HepG2 (cell line): ENCODE measurements around the gene ABHD6. TPM values are rescaled to one million over a fixed set of nuclear protein-coding genes. Genes with fewer than 3 reads are reported as not detected.

Experiments used
- ATF7 ChIP-seq, 2 experiments: fragments of 450-650 bp in 1 of 2; sonication (generic) in 1 of 2; formaldehyde crosslinking in 1 of 2; IDR thresholded peaks; 2 replicates each; pipeline versions ENCODE4 v1.4.0 to v1.6.1; 2016 to 2020; ENCODE audit warnings: antibody characterized with exemption in 1 of 2, mild to moderate bottlenecking in 1 of 2, missing genetic modification reagents in 1 of 2
- HMG20A ChIP-seq: IDR thresholded peaks from 2 replicates; pipeline ENCODE4 v1.6.1; 2016; ENCODE audit warnings: borderline replicate concordance
- MYNN ChIP-seq: sonication (generic); formaldehyde crosslinking; IDR thresholded peaks from 2 replicates; pipeline ENCODE4 v1.4.0; 2020; ENCODE audit warnings: mild to moderate bottlenecking, low read depth, missing genetic modification reagents
- NR2C2 ChIP-seq: sonication (generic); formaldehyde crosslinking; IDR thresholded peaks from 2 replicates; pipeline ENCODE4 v1.4.0; 2020; ENCODE audit warnings: missing genetic modification reagents, mild to moderate bottlenecking, moderate library complexity, borderline replicate concordance
- POGZ ChIP-seq: sonication (generic); formaldehyde crosslinking; IDR thresholded peaks from 2 replicates; pipeline ENCODE4 v1.4.0; 2020; ENCODE audit warnings: mild to moderate bottlenecking, missing genetic modification reagents
- ZMYM4 ChIP-seq: sonication (generic); formaldehyde crosslinking; IDR thresholded peaks from 2 replicates; pipeline ENCODE4 v1.8.1; 2023; ENCODE audit warnings: mild to moderate bottlenecking, missing genetic modification reagents
- ZNF205 ChIP-seq: IDR thresholded peaks from 2 replicates; pipeline ENCODE4 v1.6.1; 2018; ENCODE audit warnings: missing biosample characterization, missing genetic modification reagents
- ZNF331 ChIP-seq: sonication (generic); formaldehyde crosslinking; IDR thresholded peaks from 2 replicates; pipeline ENCODE4 v1.4.0; 2020; ENCODE audit warnings: missing genetic modification reagents
- ZNF34 ChIP-seq: sonication (generic); formaldehyde crosslinking; IDR thresholded peaks from 2 replicates; pipeline ENCODE4 v1.4.0; 2020; ENCODE audit warnings: mild to moderate bottlenecking, missing genetic modification reagents, borderline replicate concordance
- ZNF383 ChIP-seq: sonication (generic); formaldehyde crosslinking; IDR thresholded peaks from 2 replicates; pipeline ENCODE4 v1.4.0; 2020; ENCODE audit warnings: missing genetic modification reagents, mild to moderate bottlenecking, borderline replicate concordance
- ZNF543 ChIP-seq: sonication (generic); formaldehyde crosslinking; IDR thresholded peaks from 2 replicates; pipeline ENCODE4 v1.4.0; 2020; ENCODE audit warnings: mild to moderate bottlenecking, missing genetic modification reagents
- ZNF567 ChIP-seq: sonication (generic); formaldehyde crosslinking; IDR thresholded peaks from 2 replicates; pipeline ENCODE4 v1.8.1; 2023; ENCODE audit warnings: mild to moderate bottlenecking, missing genetic modification reagents, borderline replicate concordance
- ZNF7 ChIP-seq: IDR thresholded peaks from 2 replicates; pipeline ENCODE4 v1.6.1; 2016; ENCODE audit warnings: missing biosample characterization, missing genetic modification reagents
- ZNF766 ChIP-seq: sonication (generic); formaldehyde crosslinking; IDR thresholded peaks from 2 replicates; pipeline ENCODE4 v1.5.0; 2020; ENCODE audit warnings: missing genetic modification reagents, borderline replicate concordance
- ZNF790 ChIP-seq: sonication (generic); formaldehyde crosslinking; IDR thresholded peaks from 2 replicates; pipeline ENCODE4 v1.8.0; 2022; ENCODE audit warnings: missing genetic modification reagents, mild to moderate bottlenecking, borderline replicate concordance
- polyA plus RNA-seq, 8 experiments: library from polyadenylated mRNA; depleted of rRNA in 3 of 8; stranded (reverse) in 7 of 8; unstranded in 1 of 8; fragments of >200 nt; fragmentation: Illumina TruSeq in 4 of 8; extraction: Trizol in 4 of 8; gene quantifications; 2 replicates each; pipeline versions ENCODE4 v1.2.1 to v1.2.3, GENCODE V29; 2011 to 2016; ENCODE audit warnings: low read depth in 4 of 8, missing spikeins in 1 of 8, mixed read lengths in 1 of 8; ENCODE audit not compliant: insufficient read depth in 1 of 8
- total RNA-seq, 5 experiments: library from RNA; depleted of rRNA; stranded (reverse); fragments of >200 nt; fragmentation: Illumina TruSeq; extraction: Trizol; gene quantifications; 2 replicates each; pipeline ENCODE4 v1.2.3, GENCODE V29; 2016; ENCODE audit warnings: low read depth in 1 of 5
- TF ChIP-seq, protein P1 (sequence below): sonication (generic); formaldehyde crosslinking; IDR thresholded peaks from 2 replicates; pipeline ENCODE4 v1.8.0; 2022; ENCODE audit warnings: missing genetic modification reagents, mild to moderate bottlenecking, borderline replicate concordance
- TF ChIP-seq, protein P2 (sequence below): IDR thresholded peaks from 2 replicates; pipeline ENCODE4 v1.6.1; 2016; ENCODE audit warnings: missing compliant biosample characterization, missing genetic modification reagents, borderline replicate concordance
- TF ChIP-seq, protein P3 (sequence below), 2 experiments: sonication (generic) in 1 of 2; formaldehyde crosslinking in 1 of 2; IDR thresholded peaks; 2 replicates each; pipeline versions ENCODE4 v1.6.1 to v1.9.0; 2014 to 2022; ENCODE audit warnings: antibody characterized with exemption in 1 of 2, borderline replicate concordance in 1 of 2, inconsistent platforms in 1 of 2, low read depth in 1 of 2, missing genetic modification reagents in 1 of 2
- TF ChIP-seq, protein P4 (sequence below): IDR thresholded peaks from 2 replicates; pipeline ENCODE4 v1.6.1; 2012; ENCODE audit warnings: low read depth, low read length, improper control_type of control experiment

ABHD6 gene
- total and polyA plus RNA-seq, 2 of the 13 experiments (the other 11 are each of a cell fraction or from before 2014, with no cell fraction given) = 9.0 to 17.2 TPM

DNA sequence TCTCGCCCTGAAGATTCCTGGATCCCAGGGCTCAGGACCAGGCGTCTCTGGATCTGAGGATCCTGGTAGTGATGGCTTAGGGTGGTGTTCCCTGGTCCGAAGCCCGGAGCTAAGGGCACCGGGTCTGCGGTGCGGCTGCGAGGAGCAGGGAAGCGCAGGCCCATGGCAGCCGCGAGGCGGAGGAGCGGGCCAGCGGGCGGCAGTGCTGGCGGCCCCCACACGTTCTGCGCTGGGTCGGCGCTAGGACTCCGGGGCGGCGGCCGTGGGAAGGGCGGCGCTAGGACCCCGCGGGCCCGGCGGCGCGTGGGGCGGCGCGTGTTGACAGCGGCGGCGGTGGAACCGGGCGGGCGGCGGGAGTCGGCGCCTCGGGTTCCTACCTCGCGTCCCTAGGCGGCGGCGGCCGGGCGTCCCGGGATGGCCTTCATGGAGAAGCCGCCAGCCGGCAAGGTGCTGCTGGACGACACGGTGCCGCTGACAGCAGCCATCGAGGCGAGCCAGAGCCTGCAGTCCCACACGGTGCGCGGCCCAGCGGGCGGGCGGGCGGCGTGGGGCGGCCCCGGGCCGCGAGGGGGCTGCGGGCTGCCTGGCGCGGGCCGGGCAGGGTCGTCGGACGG, 95.1 kb downstream of the ABHD6 start, which contains the start of gene PXK (continued):
- TF ChIP-seq ZMYM4 (CRISPR knock-in tag) (peak; percentile 97), ZNF766 (CRISPR knock-in tag) (0 out of 2 replicates have a peak, but pooled peaks have one; percentile 51), MYNN (CRISPR knock-in tag) (no peak), ZNF790 (CRISPR knock-in tag) (peak; percentile 47; the same call in 1 of the 2 replicates), ZNF34 (CRISPR knock-in tag) (no peak), POGZ (CRISPR knock-in tag) (peak; percentile 59; the same call in 1 of the 2 replicates), ZNF331 (CRISPR knock-in tag) (peak; percentile 66; the same call in 1 of the 2 replicates), ZNF205 (CRISPR knock-in tag) (no peak), ZNF7 (CRISPR knock-in tag) (no peak), ZNF383 (CRISPR knock-in tag) (no peak), HMG20A (CRISPR knock-in tag) (no peak), ZNF567 (CRISPR knock-in tag) (no peak; the same call in 1 of the 2 replicates), ZNF543 (CRISPR knock-in tag) (peak; percentile 97), ATF7 (IDR thresholded peaks at IDR 0.05) (no peak), ATF7 (CRISPR knock-in tag; IDR thresholded peaks at IDR 0.05) (no peak), NR2C2 (0 out of 2 replicates have a peak, but pooled peaks have one; percentile 15)
- TF ChIP-seq, protein P1, sequence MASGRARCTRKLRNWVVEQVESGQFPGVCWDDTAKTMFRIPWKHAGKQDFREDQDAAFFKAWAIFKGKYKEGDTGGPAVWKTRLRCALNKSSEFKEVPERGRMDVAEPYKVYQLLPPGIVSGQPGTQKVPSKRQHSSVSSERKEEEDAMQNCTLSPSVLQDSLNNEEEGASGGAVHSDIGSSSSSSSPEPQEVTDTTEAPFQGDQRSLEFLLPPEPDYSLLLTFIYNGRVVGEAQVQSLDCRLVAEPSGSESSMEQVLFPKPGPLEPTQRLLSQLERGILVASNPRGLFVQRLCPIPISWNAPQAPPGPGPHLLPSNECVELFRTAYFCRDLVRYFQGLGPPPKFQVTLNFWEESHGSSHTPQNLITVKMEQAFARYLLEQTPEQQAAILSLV (CRISPR knock-in tag) = no peak; the same call in 1 of the 2 replicates
- TF ChIP-seq, protein P2, sequence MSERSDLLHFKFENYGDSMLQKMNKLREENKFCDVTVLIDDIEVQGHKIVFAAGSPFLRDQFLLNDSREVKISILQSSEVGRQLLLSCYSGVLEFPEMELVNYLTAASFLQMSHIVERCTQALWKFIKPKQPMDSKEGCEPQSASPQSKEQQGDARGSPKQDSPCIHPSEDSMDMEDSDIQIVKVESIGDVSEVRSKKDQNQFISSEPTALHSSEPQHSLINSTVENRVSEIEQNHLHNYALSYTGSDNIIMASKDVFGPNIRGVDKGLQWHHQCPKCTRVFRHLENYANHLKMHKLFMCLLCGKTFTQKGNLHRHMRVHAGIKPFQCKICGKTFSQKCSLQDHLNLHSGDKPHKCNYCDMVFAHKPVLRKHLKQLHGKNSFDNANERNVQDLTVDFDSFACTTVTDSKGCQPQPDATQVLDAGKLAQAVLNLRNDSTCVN (CRISPR knock-in tag) = no peak
- TF ChIP-seq, protein P3, sequence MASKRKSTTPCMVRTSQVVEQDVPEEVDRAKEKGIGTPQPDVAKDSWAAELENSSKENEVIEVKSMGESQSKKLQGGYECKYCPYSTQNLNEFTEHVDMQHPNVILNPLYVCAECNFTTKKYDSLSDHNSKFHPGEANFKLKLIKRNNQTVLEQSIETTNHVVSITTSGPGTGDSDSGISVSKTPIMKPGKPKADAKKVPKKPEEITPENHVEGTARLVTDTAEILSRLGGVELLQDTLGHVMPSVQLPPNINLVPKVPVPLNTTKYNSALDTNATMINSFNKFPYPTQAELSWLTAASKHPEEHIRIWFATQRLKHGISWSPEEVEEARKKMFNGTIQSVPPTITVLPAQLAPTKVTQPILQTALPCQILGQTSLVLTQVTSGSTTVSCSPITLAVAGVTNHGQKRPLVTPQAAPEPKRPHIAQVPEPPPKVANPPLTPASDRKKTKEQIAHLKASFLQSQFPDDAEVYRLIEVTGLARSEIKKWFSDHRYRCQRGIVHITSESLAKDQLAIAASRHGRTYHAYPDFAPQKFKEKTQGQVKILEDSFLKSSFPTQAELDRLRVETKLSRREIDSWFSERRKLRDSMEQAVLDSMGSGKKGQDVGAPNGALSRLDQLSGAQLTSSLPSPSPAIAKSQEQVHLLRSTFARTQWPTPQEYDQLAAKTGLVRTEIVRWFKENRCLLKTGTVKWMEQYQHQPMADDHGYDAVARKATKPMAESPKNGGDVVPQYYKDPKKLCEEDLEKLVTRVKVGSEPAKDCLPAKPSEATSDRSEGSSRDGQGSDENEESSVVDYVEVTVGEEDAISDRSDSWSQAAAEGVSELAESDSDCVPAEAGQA (IDR thresholded peaks at IDR 0.05; ENCODE audit: low read depth) = 0 out of 2 replicates have a peak, but pooled peaks have one; percentile 50
- TF ChIP-seq, protein P3 (CRISPR knock-in tag; IDR thresholded peaks at IDR 0.05; ENCODE audit: borderline replicate concordance) = no peak
- TF ChIP-seq, protein P4, sequence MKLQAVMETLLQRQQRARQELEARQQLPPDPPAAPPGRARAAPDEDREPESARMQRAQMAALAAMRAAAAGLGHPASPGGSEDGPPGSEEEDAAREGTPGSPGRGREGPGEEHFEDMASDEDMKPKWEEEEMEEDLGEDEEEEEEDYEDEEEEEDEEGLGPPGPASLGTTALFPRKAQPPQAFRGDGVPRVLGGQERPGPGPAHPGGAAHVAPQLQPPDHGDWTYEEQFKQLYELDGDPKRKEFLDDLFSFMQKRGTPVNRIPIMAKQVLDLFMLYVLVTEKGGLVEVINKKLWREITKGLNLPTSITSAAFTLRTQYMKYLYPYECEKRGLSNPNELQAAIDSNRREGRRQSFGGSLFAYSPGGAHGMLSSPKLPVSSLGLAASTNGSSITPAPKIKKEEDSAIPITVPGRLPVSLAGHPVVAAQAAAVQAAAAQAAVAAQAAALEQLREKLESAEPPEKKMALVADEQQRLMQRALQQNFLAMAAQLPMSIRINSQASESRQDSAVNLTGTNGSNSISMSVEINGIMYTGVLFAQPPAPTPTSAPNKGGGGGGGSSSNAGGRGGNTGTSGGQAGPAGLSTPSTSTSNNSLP = 0 out of 2 replicates have a peak, but pooled peaks have one; percentile 14
